Naive thymus-derived CD8-positive, alpha-beta T cell (primary cell): ENCODE results near the gene ALKBH4. TPM values are rescaled to one million over a fixed set of nuclear protein-coding genes. Genes with fewer than 3 reads are reported as not detected.
A peak's percentile ranks its signal among the peaks of the same experiment; 100 is the strongest.

Source experiments
- ATAC-seq, 2 donors: fragments of 150-1000 bp; cut with Tn5 transposase in 1 of 2; sonication (Bioruptor Pico), chemical (Tn5 transposase) in 1 of 2; 1 replicate in 1 of 2; 2 replicates in 1 of 2; pipeline ENCODE4 v1.10.0; 2021; ENCODE audit warnings: mild to moderate bottlenecking in 2 of 2, moderate library complexity in 2 of 2
- POLR2A ChIA-PET: fragments of 350-600 bp; sonication (Branson Sonifier 250); formaldehyde crosslinking; loops from one replicate; lab custom pipeline; 2021; ENCODE audit warnings: antibody characterized with exemption; lab: Charles Lee
- DNase-seq, 10 donors: peaks; one replicate each; pipeline versions ENCODE4 v3.0.0 to v3.0.0-alpha.2; 2020 to 2022
- H3K27ac Mint-ChIP-seq, 10 donors: one replicate each; pipeline ENCODE4 v1.8.0; 2020 to 2022; ENCODE audit warnings: mild to moderate bottlenecking in 10 of 10, mixed read lengths in 10 of 10, moderate library complexity in 4 of 10, inconsistent platforms in 1 of 10
- H3K27me3 Mint-ChIP-seq, 5 donors: one replicate each; pipeline ENCODE4 v1.8.0; 2021 to 2022; ENCODE audit warnings: mixed read lengths in 5 of 5
- H3K36me3 Mint-ChIP-seq, 3 donors: one replicate each; pipeline ENCODE4 v1.8.0; 2020 to 2022; ENCODE audit warnings: mixed read lengths in 3 of 3, mild to moderate bottlenecking in 2 of 3, inconsistent platforms in 1 of 3
- H3K4me1 Mint-ChIP-seq, 4 donors: one replicate each; pipeline ENCODE4 v1.8.0; 2021 to 2022; ENCODE audit warnings: mixed read lengths in 4 of 4
- H3K4me3 Mint-ChIP-seq, 10 donors: one replicate each; pipeline ENCODE4 v1.8.0; 2020 to 2022; ENCODE audit warnings: mild to moderate bottlenecking in 10 of 10, mixed read lengths in 10 of 10, moderate library complexity in 6 of 10, inconsistent platforms in 1 of 10
- H3K9me3 Mint-ChIP-seq, 9 donors: one replicate each; pipeline ENCODE4 v1.8.0; 2020 to 2022; ENCODE audit warnings: mixed read lengths in 9 of 9, mild to moderate bottlenecking in 3 of 9, inconsistent platforms in 1 of 9, moderate library complexity in 1 of 9
- polyA plus RNA-seq, 3 donors: library from polyadenylated mRNA; unstranded; fragments of 300-500 nt; fragmentation: Illumina TruSeq; gene quantifications; one replicate each; pipeline ENCODE4 v1.2.3, GENCODE V29; 2021
- total RNA-seq, 8 experiments: library from RNA in 2 of 8; stranded (reverse) in 2 of 8; gene quantifications; one replicate each; pipeline ENCODE4 v1.2.3 and lab custom pipeline; 2021 to 2026

Gene ALKBH4
- total and polyA plus RNA-seq, 5 experiments from 2014 or later = 9.9 to 17.3 (median 14.8) TPM

DNA sequence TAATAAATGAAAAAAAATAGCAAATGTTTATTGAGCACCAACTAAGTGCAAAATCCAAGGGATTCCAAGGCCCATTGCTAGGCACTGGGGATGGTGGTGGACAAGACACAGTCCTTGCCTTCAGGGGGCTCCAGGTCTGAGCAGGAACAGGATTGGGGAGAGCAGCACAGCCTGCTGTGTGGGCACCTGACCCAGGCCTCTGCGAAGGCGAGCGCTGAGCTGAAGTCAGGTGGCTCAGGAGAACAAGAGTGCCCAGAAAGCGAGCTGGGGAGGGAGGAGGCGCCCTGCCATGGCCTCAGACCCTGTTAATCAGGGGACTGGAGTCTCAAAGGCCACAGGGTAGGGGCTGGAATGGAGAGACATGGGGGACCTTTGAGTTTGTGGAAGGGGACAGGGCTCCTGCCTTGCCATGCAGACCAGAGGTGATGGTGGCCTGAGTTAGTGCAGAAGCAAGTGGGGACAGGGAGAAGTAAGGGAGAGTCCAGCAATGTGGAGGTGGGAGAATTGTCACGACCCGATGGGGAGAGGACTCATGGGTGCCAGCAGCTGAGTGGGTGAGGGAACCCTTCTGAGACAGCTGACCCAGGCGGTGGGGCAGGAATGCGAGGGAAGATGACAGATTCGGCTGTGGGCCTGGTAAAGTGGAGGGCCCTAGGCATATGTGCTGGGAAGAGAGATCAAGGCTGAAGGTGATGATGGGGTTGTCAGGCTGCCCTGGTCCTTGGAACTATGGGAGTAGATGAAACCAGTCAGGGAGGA, 35.3 kb downstream of the ALKBH4 start:
- POLR2A ChIA-PET = interaction anchor here (1.1 to 15.8 kb wide), 2 partner anchors 10 to 15 kb away, joined by 5 to 449 read pairs; no protein-coding TSS in a partner anchor
- no peak for ATAC-seq
- H3K9me3 Mint-ChIP-seq = peaks cover 0 to 6% (median 0%) of the 10 kb centered on the region in 9 donors
- peak overlapping the region; percentile 99 to 100 (median 100) for H3K27ac Mint-ChIP-seq
- DNase-seq = no peak
- peaks cover 0 to 4% (median 2%) of the 10 kb centered on the region in 3 donors for H3K36me3 Mint-ChIP-seq
- H3K4me3 Mint-ChIP-seq = peak overlapping the region in 8 of 10 donors; percentile 40 to 80 (median 65)
- no peaks in the 10 kb centered on the region for H3K27me3 Mint-ChIP-seq
- H3K4me1 Mint-ChIP-seq = peaks cover 39 to 91% (median 79%) of the 10 kb centered on the region in 4 donors

DNA sequence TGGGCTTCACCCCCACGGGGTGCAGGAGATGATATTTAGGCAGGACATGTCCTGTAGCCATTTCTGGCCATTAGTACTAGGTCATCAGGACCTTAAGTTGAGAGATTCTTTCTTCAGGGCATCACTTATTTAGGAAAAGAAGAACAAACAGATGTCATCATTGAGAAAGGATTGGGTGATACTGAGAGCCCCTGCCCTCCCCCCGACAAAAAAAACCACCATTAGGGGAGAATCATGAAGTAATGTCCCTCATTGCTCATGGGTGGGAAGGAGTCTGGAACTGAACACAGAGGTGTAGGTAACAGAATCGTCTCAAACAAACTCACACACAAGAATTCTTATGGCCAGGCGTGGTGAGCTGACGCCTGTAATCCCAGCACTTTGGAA, 37.7 kb downstream of the ALKBH4 start:
- POLR2A ChIA-PET = interaction anchor here (0.6 to 15.8 kb wide), 7 partner anchors 8 to 39 kb away, joined by 3 to 449 read pairs (median 17); partner anchors contain the start of genes ALKBH4, LRWD1 and PRKRIP1
- DNase-seq (no peak), ATAC-seq (no peak)
- Mint-ChIP-seq H3K27me3 (no peaks in the 10 kb centered on the region), H3K9me3 (peaks cover 0 to 6% (median 0%) of the 10 kb centered on the region in 9 donors), H3K36me3 (peaks cover 0 to 5% (median 2%) of the 10 kb centered on the region in 3 donors), H3K27ac (peak overlapping the region; percentile 100), H3K4me3 (peak overlapping the region; percentile 80 to 94 (median 89)), H3K4me1 (peaks cover 39 to 97% (median 80%) of the 10 kb centered on the region in 4 donors)

DNA sequence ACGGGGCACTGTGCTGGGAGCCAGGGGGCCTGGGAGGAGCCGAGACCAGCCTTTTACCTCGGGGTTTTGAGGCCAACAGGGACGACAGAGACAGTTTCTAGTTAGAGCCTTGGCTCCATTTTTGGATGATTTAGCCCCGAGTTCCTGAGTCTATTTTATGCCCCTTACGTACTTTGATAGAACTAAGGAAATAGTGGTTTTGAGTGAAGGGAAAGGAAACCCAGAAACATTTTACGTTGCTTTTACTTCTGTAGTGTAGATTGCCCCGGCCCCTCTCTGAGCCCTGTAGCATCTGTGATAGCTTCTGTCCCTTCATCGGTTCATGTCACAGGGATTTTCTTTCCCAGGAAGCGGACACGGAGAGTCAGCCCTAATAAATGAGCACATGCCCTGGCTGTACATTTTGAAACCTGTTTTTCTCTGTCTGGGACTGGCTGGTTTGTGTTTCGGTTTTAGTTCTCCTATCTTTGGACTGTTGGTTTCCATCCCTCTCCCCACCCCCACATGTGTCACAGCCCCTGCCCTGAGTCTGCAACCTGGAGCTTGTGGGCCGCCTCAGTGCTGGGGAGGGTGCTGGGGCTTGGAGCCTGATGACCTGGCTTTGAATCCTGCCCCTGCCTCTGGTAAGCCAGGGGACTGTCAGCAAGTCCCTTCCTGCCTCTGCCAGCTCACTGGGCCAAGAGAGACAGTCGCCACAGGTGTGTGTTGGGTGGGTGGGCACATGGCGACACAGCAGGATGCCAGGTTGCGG, 38.2 kb downstream of the ALKBH4 start:
- H3K4me3 Mint-ChIP-seq = peak overlapping the region; percentile 80 to 94 (median 89)
- H3K27ac Mint-ChIP-seq = peak overlapping the region; percentile 100
- H3K9me3 Mint-ChIP-seq = peaks cover 0 to 6% (median 0%) of the 10 kb centered on the region in 9 donors
- DNase-seq = peak in 9 of 10 donors; percentile 38 to 85 (median 61)
- peaks cover 36 to 96% (median 76%) of the 10 kb centered on the region in 4 donors for H3K4me1 Mint-ChIP-seq
- H3K36me3 Mint-ChIP-seq = peaks cover 0 to 5% (median 2%) of the 10 kb centered on the region in 3 donors
- no peaks in the 10 kb centered on the region for H3K27me3 Mint-ChIP-seq
- ATAC-seq = peak; percentile 75 to 83
- POLR2A ChIA-PET = interaction anchor here (0.6 to 15.8 kb wide), 12 partner anchors 9 to 1998 kb away, joined by 3 to 449 read pairs (median 12); partner anchors contain the start of genes ALKBH4, ARMC10, LRWD1 and PRKRIP1

DNA sequence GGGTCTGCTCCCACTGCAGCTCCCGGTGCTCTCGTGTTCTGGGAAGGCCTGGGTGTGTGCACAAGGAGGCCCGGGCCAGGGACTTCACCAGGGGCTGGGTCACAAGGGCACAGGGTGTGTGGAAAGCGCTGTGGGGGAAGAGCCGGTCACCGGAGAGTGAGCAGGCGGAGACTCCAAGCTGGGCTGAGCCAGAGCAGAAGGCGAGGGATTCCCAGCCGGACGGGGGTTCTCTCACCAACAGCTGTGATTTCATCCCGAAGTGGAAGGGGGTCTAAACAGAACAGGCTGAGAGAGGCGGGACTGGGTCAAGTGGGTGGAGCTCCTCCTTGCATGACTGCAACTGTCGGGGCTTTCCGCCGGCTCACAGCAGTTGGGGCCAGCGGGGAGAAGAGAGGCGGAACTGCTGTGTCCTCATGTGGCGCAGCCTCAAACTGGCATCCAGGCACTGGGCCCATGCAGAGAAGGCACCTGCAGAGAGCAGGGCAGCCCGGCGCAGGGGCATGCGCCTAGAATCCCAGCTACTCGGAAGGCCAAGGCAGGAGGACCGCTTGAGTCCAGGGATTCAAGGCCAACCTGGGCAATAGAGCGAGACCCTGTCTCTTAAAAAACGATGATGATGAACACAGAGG, 38.9 kb downstream of the ALKBH4 start:
- POLR2A ChIA-PET = interaction anchor here (0.6 to 15.8 kb wide), 16 partner anchors 8 to 1998 kb away, joined by 3 to 449 read pairs (median 6); partner anchors contain the start of genes ALKBH4, ARMC10, LRWD1 and ORAI2
- Mint-ChIP-seq H3K4me3 (peak overlapping the region; percentile 80 to 94 (median 89)), H3K27ac (peak overlapping the region; percentile 100), H3K36me3 (peaks cover 0 to 7% (median 5%) of the 10 kb centered on the region in 3 donors), H3K4me1 (peaks cover 37 to 96% (median 76%) of the 10 kb centered on the region in 4 donors), H3K9me3 (peaks cover 0 to 6% (median 0%) of the 10 kb centered on the region in 9 donors), H3K27me3 (no peaks in the 10 kb centered on the region)
- ATAC-seq (peak; percentile 80 to 86), DNase-seq (peak in 9 of 10 donors; percentile 70 to 92 (median 83))

DNA sequence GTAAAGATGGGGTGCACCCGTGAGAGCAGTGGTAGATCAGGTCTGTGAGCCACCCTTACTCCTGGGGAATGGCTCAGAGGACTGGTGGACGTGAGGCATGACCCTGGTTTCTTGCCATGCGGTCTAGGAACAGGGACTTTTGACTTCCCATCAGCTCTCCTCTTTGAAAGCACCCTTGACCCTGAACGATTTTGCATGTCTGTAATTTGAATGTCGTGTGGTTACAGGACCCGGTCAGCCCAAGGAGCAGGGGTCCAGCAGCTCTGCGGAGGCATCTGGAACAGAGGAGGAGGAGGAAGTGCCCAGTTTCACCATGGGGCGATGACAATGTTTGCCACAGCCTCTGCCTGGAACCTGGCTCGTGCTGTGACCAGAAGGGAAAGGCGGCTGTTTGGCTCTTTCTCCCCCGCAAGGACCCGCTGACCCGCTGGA, 39.9 kb downstream of the ALKBH4 start:
- H3K4me3 Mint-ChIP-seq = peak overlapping the region in 9 of 10 donors; percentile 64 to 94 (median 87)
- H3K27me3 Mint-ChIP-seq = no peaks in the 10 kb centered on the region
- H3K36me3 Mint-ChIP-seq = peaks cover 0 to 13% (median 5%) of the 10 kb centered on the region in 3 donors
- DNase-seq = no peak
- peaks cover 0 to 6% (median 0%) of the 10 kb centered on the region in 9 donors for H3K9me3 Mint-ChIP-seq
- no peak for ATAC-seq
- H3K4me1 Mint-ChIP-seq = peaks cover 40 to 96% (median 76%) of the 10 kb centered on the region in 4 donors
- POLR2A ChIA-PET = interaction anchor here (0.9 to 15.8 kb wide), 7 partner anchors 9 to 39 kb away, joined by 4 to 449 read pairs (median 8); partner anchors contain the start of genes ALKBH4, LRWD1, ORAI2 and PRKRIP1
- peak overlapping the region; percentile 100 for H3K27ac Mint-ChIP-seq

DNA sequence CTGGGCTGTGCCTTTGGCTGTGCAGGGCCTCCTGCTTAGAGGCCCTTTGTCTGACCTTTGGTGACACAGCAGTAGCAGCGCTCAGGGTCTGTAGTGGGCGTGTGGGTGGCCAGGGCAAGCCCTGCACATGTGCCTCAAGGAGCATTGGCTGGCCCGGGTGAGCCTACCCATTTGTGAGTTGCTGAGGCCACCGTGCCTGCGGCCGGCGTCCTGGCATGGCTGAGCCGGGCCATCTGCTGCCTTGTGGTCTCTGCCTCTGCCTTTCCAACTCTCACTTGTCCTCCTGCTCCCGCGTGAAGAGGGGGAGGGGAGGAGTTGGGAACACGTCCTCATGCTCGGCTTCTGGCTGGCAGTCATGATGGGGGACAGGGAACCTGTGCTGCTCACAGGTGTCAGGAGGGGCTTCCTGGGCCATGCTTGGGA, 40.5 kb downstream of the ALKBH4 start:
- peaks cover 0 to 13% (median 5%) of the 10 kb centered on the region in 3 donors for H3K36me3 Mint-ChIP-seq
- ATAC-seq (no peak), DNase-seq (no peak)
- POLR2A ChIA-PET = interaction anchor here (0.6 to 15.8 kb wide), 5 partner anchors 9 to 28 kb away, joined by 3 to 449 read pairs (median 4); partner anchors contain the start of genes ORAI2 and PRKRIP1
- peak overlapping the region; percentile 100 for H3K27ac Mint-ChIP-seq
- H3K4me3 Mint-ChIP-seq = peak overlapping the region in 9 of 10 donors; percentile 64 to 94 (median 87)
- H3K9me3 Mint-ChIP-seq = peaks cover 0 to under 1% (median 0%) of the 10 kb centered on the region in 9 donors
- peaks cover 37 to 94% (median 75%) of the 10 kb centered on the region in 4 donors for H3K4me1 Mint-ChIP-seq
- no peaks in the 10 kb centered on the region for H3K27me3 Mint-ChIP-seq

DNA sequence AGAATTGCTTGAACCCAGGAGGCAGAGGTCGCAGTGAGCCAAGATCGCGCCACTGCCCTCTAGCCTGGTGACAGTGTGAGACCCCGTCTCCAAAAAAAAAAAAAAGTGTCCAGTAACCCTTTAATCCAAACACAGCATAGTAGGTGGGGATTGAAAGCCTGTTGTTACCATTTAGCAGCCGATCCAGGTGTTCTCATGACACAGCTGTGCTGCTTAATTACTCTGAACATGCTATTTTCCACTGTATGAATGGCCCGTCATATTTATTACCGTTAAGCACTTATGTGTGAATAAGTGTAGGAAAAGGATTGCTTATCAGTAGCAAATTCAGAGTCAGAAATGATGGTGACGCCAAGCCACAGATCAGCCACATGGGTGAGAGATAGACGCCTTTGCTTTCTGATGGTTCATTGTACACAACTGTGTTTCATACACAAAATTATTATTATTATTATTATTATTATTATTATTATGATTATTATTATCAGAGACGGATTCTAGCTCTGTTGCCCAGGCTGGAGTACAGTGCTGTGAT, 42.9 kb downstream of the ALKBH4 start:
- POLR2A ChIA-PET = interaction anchor here (0.6 to 17.7 kb wide), 3 partner anchors 7 to 1027 kb away, joined by 3 to 449 read pairs (median 449); partner anchors contain the start of gene ORAI2
- H3K9me3 Mint-ChIP-seq = no peaks in the 10 kb centered on the region
- ATAC-seq (no peak), DNase-seq (no peak)
- H3K4me3 Mint-ChIP-seq = peak overlapping the region in 1 of 10 donors; percentile 42
- H3K36me3 Mint-ChIP-seq = peaks cover 0 to 13% (median 9%) of the 10 kb centered on the region in 3 donors
- no peaks in the 10 kb centered on the region for H3K27me3 Mint-ChIP-seq
- H3K27ac Mint-ChIP-seq = peak overlapping the region in 5 of 10 donors; percentile 37 to 97 (median 55)
- H3K4me1 Mint-ChIP-seq = peaks cover 40 to 93% (median 79%) of the 10 kb centered on the region in 4 donors

DNA sequence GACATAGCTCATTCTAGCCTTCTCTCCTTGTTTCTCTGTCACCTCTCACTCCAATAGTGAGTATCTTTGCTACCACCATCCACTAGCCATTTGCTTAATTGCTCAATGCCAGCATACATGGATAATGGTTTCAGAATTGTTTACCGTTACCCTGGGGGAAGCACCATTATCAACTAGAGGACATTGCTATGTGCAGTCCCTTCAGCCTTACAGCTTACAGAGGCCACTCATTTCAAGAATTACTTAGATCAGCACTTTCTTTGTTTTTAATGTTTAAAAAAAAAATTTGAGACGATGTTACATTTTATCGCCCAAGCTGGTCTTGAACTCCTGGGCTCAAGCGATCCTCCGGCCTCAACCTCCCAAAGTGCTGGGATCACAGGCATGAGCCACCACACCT, 46.1 kb downstream of the ALKBH4 start:
- ATAC-seq (no peak), DNase-seq (no peak)
- peak overlapping the region in 4 of 10 donors; percentile 6 to 86 (median 50) for H3K4me3 Mint-ChIP-seq
- no peaks in the 10 kb centered on the region for H3K27me3 Mint-ChIP-seq
- POLR2A ChIA-PET = interaction anchor here (17.7 kb wide), 1 partner anchor 10 kb away, joined by 449 read pairs; the partner anchor contains the start of gene ORAI2
- peaks cover 32 to 92% (median 70%) of the 10 kb centered on the region in 4 donors for H3K4me1 Mint-ChIP-seq
- no peaks in the 10 kb centered on the region for H3K9me3 Mint-ChIP-seq
- peaks cover 0 to 11% (median 4%) of the 10 kb centered on the region in 3 donors for H3K36me3 Mint-ChIP-seq
- H3K27ac Mint-ChIP-seq = peak overlapping the region; percentile 95 to 99 (median 98)

DNA sequence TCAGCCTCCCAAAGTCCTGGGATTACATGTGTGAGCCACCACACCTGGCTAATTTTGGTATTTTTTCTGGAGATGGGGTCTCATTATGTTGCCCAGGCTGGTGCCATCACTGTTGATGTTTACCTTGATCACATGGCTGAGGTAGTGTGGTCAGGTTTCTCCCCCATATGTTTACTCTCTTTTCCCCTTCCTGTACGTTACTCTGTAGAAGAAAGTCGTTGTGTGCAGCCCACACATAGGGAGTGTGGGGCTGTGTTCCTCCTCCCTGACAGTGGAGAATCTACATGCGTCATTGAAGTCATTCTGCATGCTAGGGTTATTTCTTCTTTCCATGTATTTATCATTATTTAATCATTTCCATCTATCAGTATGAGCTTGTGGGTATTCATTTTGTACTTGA, 47.6 kb downstream of the ALKBH4 start:
- DNase-seq (peak in 6 of 10 donors; percentile 30 to 69 (median 50)), ATAC-seq (peak; percentile 52 to 88)
- POLR2A ChIA-PET = interaction anchor here (0.6 to 17.7 kb wide), 11 partner anchors 12 to 814 kb away, joined by 3 to 449 read pairs (median 4); partner anchors contain the start of genes ORAI2 and PRKRIP1
- Mint-ChIP-seq H3K27ac (peak overlapping the region; percentile 95 to 99 (median 98)), H3K27me3 (no peaks in the 10 kb centered on the region), H3K4me1 (peaks cover 32 to 91% (median 70%) of the 10 kb centered on the region in 4 donors), H3K4me3 (peak overlapping the region; percentile 33 to 92 (median 80)), H3K9me3 (no peaks in the 10 kb centered on the region), H3K36me3 (peaks cover 0 to 18% (median 4%) of the 10 kb centered on the region in 3 donors)

DNA sequence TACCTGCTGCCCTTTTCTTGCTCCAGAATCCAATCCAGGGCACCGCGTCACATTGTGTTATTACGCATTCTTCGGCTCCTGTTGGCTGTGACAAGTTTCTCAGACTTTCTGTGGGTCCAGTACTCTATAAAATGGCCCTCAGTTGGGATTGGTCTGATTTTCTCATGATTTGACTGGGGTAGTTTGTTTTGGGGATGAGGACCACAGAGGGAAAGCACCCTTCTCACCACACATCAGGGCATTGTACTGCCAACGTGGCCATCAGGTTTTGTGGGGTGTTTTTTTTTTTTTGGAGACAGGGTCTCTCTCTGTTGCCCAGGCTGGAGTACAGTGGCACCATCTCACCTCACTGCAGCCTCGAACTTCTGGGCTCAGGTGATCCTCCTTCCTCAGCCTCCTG, 48.3 kb downstream of the ALKBH4 start:
- Mint-ChIP-seq H3K9me3 (no peaks in the 10 kb centered on the region), H3K27ac (peak overlapping the region; percentile 95 to 99 (median 98)), H3K36me3 (peaks cover 0 to 24% (median 4%) of the 10 kb centered on the region in 3 donors), H3K4me1 (peaks cover 32 to 86% (median 68%) of the 10 kb centered on the region in 4 donors), H3K4me3 (peak overlapping the region; percentile 70 to 92 (median 86)), H3K27me3 (no peaks in the 10 kb centered on the region)
- ATAC-seq (peak in 1 of 2 donors; percentile 6), DNase-seq (no peak)
- POLR2A ChIA-PET = interaction anchor here (0.8 to 17.7 kb wide), 9 partner anchors 10 to 49 kb away, joined by 3 to 449 read pairs (median 9); partner anchors contain the start of genes ALKBH4, LRWD1, ORAI2 and PRKRIP1
